HG02973 (cell line): ENCODE measurements around the gene CYP3A4.
A peak's percentile ranks its signal among the peaks of the same experiment; 100 is the strongest.
"Not testable (repeated sequence)": the region's sequence is repeated elsewhere in the genome, so short reads cannot be mapped to it uniquely, and the experiment has no call there.

ENCODE experiments used
- ATAC-seq: cut with Tn5 transposase; IDR thresholded peaks from one replicate; pipeline ENCODE4 v1.9.1; 2021; ENCODE audit warnings: moderate library complexity; ENCODE audit not compliant: unreplicated experiment

CYP3A4 gene

GRCh38 chr7:99793443-99793842 lies 9.5 kb upstream of the CYP3A4 start:
- no peak for ATAC-seq

GRCh38 chr7:99792967-99793366 lies 9.0 kb upstream of the CYP3A4 start:
- no peak for ATAC-seq

GRCh38 chr7:99791667-99792369 lies 7.8 kb upstream of the CYP3A4 start:
- ATAC-seq = no peak

- no peak for ATAC-seq
These were observed 7.0 kb upstream of the CYP3A4 start for GRCh38 chr7:99791021-99791420.

GRCh38 chr7:99790407-99790806 lies 6.4 kb upstream of the CYP3A4 start:
- no peak for ATAC-seq

- no peak for ATAC-seq
These were observed 5.6 kb upstream of the CYP3A4 start for GRCh38 chr7:99789441-99790070.

GRCh38 chr7:99788554-99788953 lies 4.6 kb upstream of the CYP3A4 start:
- no peak for ATAC-seq

GRCh38 chr7:99786726-99787335 lies 2.8 kb upstream of the CYP3A4 start:
- no peak for ATAC-seq

- not testable (repeated sequence) for ATAC-seq
These were observed 1.7 kb upstream of the CYP3A4 start for GRCh38 chr7:99785654-99786053.

- ATAC-seq = no peak
These were observed 1.7 kb downstream of the CYP3A4 start for GRCh38 chr7:99782012-99782953.

GRCh38 chr7:99780588-99780987 lies 3.4 kb downstream of the CYP3A4 start:
- no peak for ATAC-seq

GRCh38 chr7:99779949-99780348 lies 4.0 kb downstream of the CYP3A4 start:
- ATAC-seq = no peak

- no peak for ATAC-seq
These were observed 5.1 kb downstream of the CYP3A4 start for GRCh38 chr7:99778880-99779279.

- ATAC-seq = not testable (repeated sequence)
These were observed 10.6 kb downstream of the CYP3A4 start for GRCh38 chr7:99773395-99773794.

GRCh38 chr7:99772565-99772964 lies 11.4 kb downstream of the CYP3A4 start:
- no peak for ATAC-seq

GRCh38 chr7:99769494-99769893 lies 14.5 kb downstream of the CYP3A4 start:
- not testable (repeated sequence) for ATAC-seq

GRCh38 chr7:99768471-99768870 lies 15.5 kb downstream of the CYP3A4 start:
- ATAC-seq = no peak

- peak; percentile 66 for ATAC-seq
These were observed 16.3 kb downstream of the CYP3A4 start for GRCh38 chr7:99767662-99768061.

GRCh38 chr7:99766484-99767099 lies 17.4 kb downstream of the CYP3A4 start:
- ATAC-seq = no peak

GRCh38 chr7:99764478-99764877 lies 19.5 kb downstream of the CYP3A4 start:
- ATAC-seq = no peak
